H9 (cell line): ENCODE data around the gene DUSP7. TPM values are rescaled to one million over a fixed set of nuclear protein-coding genes. Genes with fewer than 3 reads are reported as not detected.

ENCODE experiments used
- DNase-seq: peaks from one replicate; pipeline ENCODE4 v3.0.0-alpha.2; 2017
- H2AFZ ChIP-seq: one replicate; pipeline ENCODE4 v1.6.1; 2013; ENCODE audit warnings: mild to moderate bottlenecking, low read length, control low read depth, moderate library complexity
- H2AK5ac ChIP-seq: 2 replicates; pipeline ENCODE4 v1.6.1; 2013; ENCODE audit warnings: low read length, control low read depth, mixed read lengths; ENCODE audit not compliant: insufficient read length
- H2BK120ac ChIP-seq: one replicate; pipeline ENCODE4 v1.6.1; 2013; ENCODE audit warnings: low read depth, mild to moderate bottlenecking, low read length, control low read depth, inconsistent platforms; ENCODE audit not compliant: poor library complexity, severe bottlenecking
- H2BK12ac ChIP-seq: 2 replicates; pipeline ENCODE4 v1.6.1; 2013; ENCODE audit warnings: low read length, control low read depth, mixed read lengths, low read depth; ENCODE audit not compliant: insufficient read length
- H2BK15ac ChIP-seq: 2 replicates; pipeline ENCODE4 v1.6.1; 2013; ENCODE audit warnings: low read depth, low read length, control low read depth
- H2BK20ac ChIP-seq: one replicate; pipeline ENCODE4 v1.6.1; 2013; ENCODE audit warnings: low read depth, mild to moderate bottlenecking, low read length, control low read depth, inconsistent platforms; ENCODE audit not compliant: poor library complexity, severe bottlenecking
- H2BK5ac ChIP-seq: 2 replicates; pipeline ENCODE4 v1.6.1; 2013; ENCODE audit warnings: low read length, control low read depth, mixed read lengths; ENCODE audit not compliant: insufficient read length
- H3K14ac ChIP-seq: 2 replicates; pipeline ENCODE4 v1.6.1; 2013; ENCODE audit warnings: low read length, control low read depth; ENCODE audit not compliant: insufficient read depth
- H3K18ac ChIP-seq: 2 replicates; pipeline ENCODE4 v1.6.1; 2013; ENCODE audit warnings: low read depth, mild to moderate bottlenecking, mixed read lengths, low read length, control low read depth; ENCODE audit not compliant: insufficient read length
- H3K23ac ChIP-seq: 2 replicates; pipeline ENCODE4 v1.6.1; 2013; ENCODE audit warnings: low read length, control low read depth, mixed read lengths, low read depth; ENCODE audit not compliant: insufficient read length
- H3K23me2 ChIP-seq: 2 replicates; pipeline ENCODE4 v1.6.1; 2013; ENCODE audit warnings: low read depth, mild to moderate bottlenecking, mixed read lengths, low read length, control low read depth; ENCODE audit not compliant: insufficient read length, poor library complexity, severe bottlenecking
- H3K27ac ChIP-seq: 2 replicates; pipeline ENCODE4 v1.5.1; 2013; ENCODE audit warnings: low read length, control low read depth, mixed read lengths, low read depth; ENCODE audit not compliant: insufficient read length
- H3K27me3 ChIP-seq: 2 replicates; pipeline ENCODE4 v1.6.1; 2013; ENCODE audit warnings: low read length, control low read depth, inconsistent platforms; ENCODE audit not compliant: insufficient read depth
- H3K4ac ChIP-seq: 2 replicates; pipeline ENCODE4 v1.6.1; 2013; ENCODE audit warnings: low read depth, mild to moderate bottlenecking, control low read depth, inconsistent platforms, low read length, moderate library complexity
- H3K4me1 ChIP-seq: 2 replicates; pipeline ENCODE4 v1.6.1; 2013; ENCODE audit warnings: low read length, control low read depth, inconsistent platforms; ENCODE audit not compliant: insufficient read depth
- H3K4me2 ChIP-seq: 2 replicates; pipeline ENCODE4 v1.6.1; 2013; ENCODE audit warnings: low read length, control low read depth, mixed read lengths; ENCODE audit not compliant: insufficient read length, insufficient read depth
- H3K56ac ChIP-seq: 2 replicates; pipeline ENCODE4 v1.6.1; 2013; ENCODE audit warnings: low read depth, mild to moderate bottlenecking, mixed read lengths, low read length, control low read depth; ENCODE audit not compliant: insufficient read length
- H3K79me1 ChIP-seq: 2 replicates; pipeline ENCODE4 v1.6.1; 2013; ENCODE audit warnings: low read depth, mild to moderate bottlenecking, moderate library complexity, low read length, control low read depth, inconsistent platforms; ENCODE audit not compliant: insufficient read depth, poor library complexity, severe bottlenecking
- H3K79me2 ChIP-seq: 2 replicates; pipeline ENCODE4 v1.6.1; 2013; ENCODE audit warnings: low read length, control low read depth, inconsistent platforms; ENCODE audit not compliant: insufficient read depth
- H3K9ac ChIP-seq: 2 replicates; pipeline ENCODE4 v1.6.1; 2013; ENCODE audit warnings: low read length, control low read depth, mixed read lengths; ENCODE audit not compliant: insufficient read length; ENCODE audit errors: extremely low read depth
- H3K9me3 ChIP-seq: one replicate; pipeline ENCODE4 v1.6.1; 2013; ENCODE audit warnings: low read depth, low read length, inconsistent platforms; ENCODE audit not compliant: control insufficient read depth
- H3T11ph ChIP-seq: one replicate; pipeline ENCODE4 v1.6.1; 2013; ENCODE audit warnings: mild to moderate bottlenecking, low read length, control low read depth, inconsistent platforms
- H4K20me1 ChIP-seq: one replicate; pipeline ENCODE4 v1.6.1; 2013; ENCODE audit not compliant: control insufficient read depth, insufficient read length, insufficient read depth
- H4K5ac ChIP-seq: 2 replicates; pipeline ENCODE4 v1.6.1; 2013; ENCODE audit warnings: low read depth, mild to moderate bottlenecking, mixed read lengths, low read length, control low read depth; ENCODE audit not compliant: insufficient read length
- H4K8ac ChIP-seq: replicated peaks from 2 replicates; pipeline ENCODE4 v1.6.1; 2013; ENCODE audit warnings: low read length, control low read depth, mixed read lengths, low read depth; ENCODE audit not compliant: insufficient read length
- H4K91ac ChIP-seq: 2 replicates; pipeline ENCODE4 v1.6.1; 2013; ENCODE audit warnings: low read depth, mild to moderate bottlenecking, moderate library complexity, mixed read lengths, low read length, control low read depth; ENCODE audit not compliant: insufficient read length
- H3K27ac Mint-ChIP-seq, 3 experiments: 2 replicates in 2 of 3; 3 replicates in 1 of 3; pipeline ENCODE4 v1.8.0; 2020 to 2021; ENCODE audit warnings: mixed read lengths in 3 of 3, mild to moderate bottlenecking in 1 of 3, moderate library complexity in 1 of 3
- H3K27me3 Mint-ChIP-seq: 2 replicates; pipeline ENCODE4 v1.8.0; 2021; ENCODE audit warnings: low read depth, mild to moderate bottlenecking, moderate library complexity, mixed read lengths
- H3K36me3 Mint-ChIP-seq, 3 experiments: 2 replicates in 2 of 3; 3 replicates in 1 of 3; pipeline ENCODE4 v1.8.0; 2020 to 2021; ENCODE audit warnings: low read depth in 3 of 3, mixed read lengths in 3 of 3; ENCODE audit not compliant: insufficient read depth in 1 of 3
- H3K4me1 Mint-ChIP-seq, 2 experiments: 2 replicates each; pipeline ENCODE4 v1.8.0; 2020; ENCODE audit warnings: mixed read lengths in 2 of 2
- H3K4me3 Mint-ChIP-seq, 2 experiments: 2 replicates in 1 of 2; 3 replicates in 1 of 2; pipeline ENCODE4 v1.8.0; 2020 to 2021; ENCODE audit warnings: mild to moderate bottlenecking in 2 of 2, mixed read lengths in 2 of 2, moderate library complexity in 1 of 2
- H3K9me3 Mint-ChIP-seq, 2 experiments: 2 replicates in 1 of 2; 3 replicates in 1 of 2; pipeline ENCODE4 v1.8.0; 2020; ENCODE audit warnings: mild to moderate bottlenecking in 2 of 2, mixed read lengths in 2 of 2, moderate library complexity in 1 of 2
- CTCF ChIP-seq: fragments of 200-600 bp; sonication (generic); conservative IDR thresholded peaks from 3 replicates; pipeline ENCODE4 v1.8.0; 2021; ENCODE audit warnings: antibody characterized with exemption, mild to moderate bottlenecking
- WGBS: extraction: QIAGEN DNeasy Blood & Tissue Kit; methylation state at CpG from one replicate; pipeline ENCODE4 v1.1.7; 2013; ENCODE audit warnings: missing lambda C conversion rate, low lambda C conversion rate, mixed read lengths; ENCODE audit not compliant: insufficient read length; ENCODE audit errors: extremely low coverage; 5-methylcytosine and 5-hydroxymethylcytosine counted together
- total RNA-seq: library from RNA; stranded (reverse); gene quantifications from 2 replicates; pipeline ENCODE4 v1.2.1, GENCODE V29; 2021

DUSP7 gene
- total RNA-seq, 1 experiment from 2014 or later = 24.0 TPM

GRCh38 chr3:52046186-52046901, 10.0 kb downstream of the DUSP7 start:
- H3K56ac ChIP-seq = no peak overlapping the region
- H4K5ac ChIP-seq = no peak overlapping the region
- no peak overlapping the region for H4K8ac ChIP-seq
- no peak overlapping the region for H3T11ph ChIP-seq
- H2BK12ac ChIP-seq = no peak overlapping the region
- H4K20me1 ChIP-seq = no peaks in the 10 kb centered on the region
- no peak overlapping the region for H2BK120ac ChIP-seq
- no peaks in the 10 kb centered on the region for H3K27me3 ChIP-seq
- no peak overlapping the region for H2BK5ac ChIP-seq
- no CpG with 5 or more reads among the region's 12 CpGs for WGBS
- Mint-ChIP-seq H3K4me1 (peaks cover 15 to 19% of the 10 kb centered on the region in 2 experiments), H3K27ac (peak overlapping the region; percentile 57 to 84 (median 81); a peak in 4 of 7 replicates), H3K36me3 (peaks cover 9 to 22% (median 20%) of the 10 kb centered on the region in 3 experiments; a peak in 6 of 7 replicates), H3K4me3 (no peak overlapping the region), H3K27me3 (peaks cover 2% of the 10 kb centered on the region), H3K9me3 (no peaks in the 10 kb centered on the region; a peak in 1 of 5 replicates)
- no peak for TF ChIP-seq CTCF
- H3K79me2 ChIP-seq = no peaks in the 10 kb centered on the region
- H3K27ac ChIP-seq = no peak overlapping the region
- no peak overlapping the region; the same call in 1 of the 2 replicates for H3K14ac ChIP-seq
- no peak overlapping the region for H2BK20ac ChIP-seq
- H3K9ac ChIP-seq = no peak overlapping the region
- H2AFZ ChIP-seq = no peak overlapping the region
- H3K4me2 ChIP-seq = no peak overlapping the region
- H3K4ac ChIP-seq = no peak overlapping the region
- no peak for DNase-seq
- H3K79me1 ChIP-seq = no peaks in the 10 kb centered on the region
- no peak overlapping the region for H4K91ac ChIP-seq
- H2AK5ac ChIP-seq = no peak overlapping the region
- no peak overlapping the region for H3K23ac ChIP-seq
- H3K9me3 ChIP-seq = no peaks in the 10 kb centered on the region
- no peaks in the 10 kb centered on the region for H3K23me2 ChIP-seq
- no peak overlapping the region for H2BK15ac ChIP-seq
- H3K18ac ChIP-seq = no peak overlapping the region
- H3K4me1 ChIP-seq = no peaks in the 10 kb centered on the region; the same call in 1 of the 2 replicates
